Bronchial epithelial cell (primary cell): Measurements from ENCODE around the gene BCAR1. TPM values are rescaled to one million over a fixed set of nuclear protein-coding genes. Genes with fewer than 3 reads are reported as not detected.
"Not testable (repeated sequence)": the region's sequence is repeated elsewhere in the genome, so short reads cannot be mapped to it uniquely, and the experiment has no call there.

ENCODE experiments used
- DNase-seq: peaks from one replicate; pipeline ENCODE4 v3.0.0-alpha.2; 2010; ENCODE audit warnings: low read depth
- FAIRE-seq: peaks from 2 replicates; lab custom pipeline; 2011; peaks lifted over from hg19 to GRCh38; lab: Jason Lieb, UNC
- H3K27me3 ChIP-seq: 2 replicates; pipeline ENCODE4 v1.5.1; 2011; ENCODE audit warnings: low read length; ENCODE audit not compliant: control insufficient read depth, insufficient read depth
- H3K36me3 ChIP-seq: 2 replicates; pipeline ENCODE4 v1.5.1; 2011; ENCODE audit warnings: low read length; ENCODE audit not compliant: control insufficient read depth, insufficient read depth
- H3K4me3 ChIP-seq: 2 replicates; pipeline ENCODE4 v1.5.1; 2011; ENCODE audit warnings: mild to moderate bottlenecking, low read depth, low read length, control low read depth
- total RNA-seq: library from RNA; depleted of rRNA; stranded (reverse); fragments of >200 nt; gene quantifications from 2 replicates; pipeline ENCODE4 v1.2.1, GENCODE V29; 2014
- TF ChIP-seq, protein P1 (sequence below): IDR thresholded peaks from 2 replicates; pipeline ENCODE4 v1.5.1; 2011; ENCODE audit warnings: mild to moderate bottlenecking, moderate library complexity, low read length, control low read depth, inconsistent platforms; ENCODE audit not compliant: insufficient read depth, severe bottlenecking

Gene BCAR1
- total RNA-seq, 1 donor from 2014 or later = 44.2 TPM

DNA sequence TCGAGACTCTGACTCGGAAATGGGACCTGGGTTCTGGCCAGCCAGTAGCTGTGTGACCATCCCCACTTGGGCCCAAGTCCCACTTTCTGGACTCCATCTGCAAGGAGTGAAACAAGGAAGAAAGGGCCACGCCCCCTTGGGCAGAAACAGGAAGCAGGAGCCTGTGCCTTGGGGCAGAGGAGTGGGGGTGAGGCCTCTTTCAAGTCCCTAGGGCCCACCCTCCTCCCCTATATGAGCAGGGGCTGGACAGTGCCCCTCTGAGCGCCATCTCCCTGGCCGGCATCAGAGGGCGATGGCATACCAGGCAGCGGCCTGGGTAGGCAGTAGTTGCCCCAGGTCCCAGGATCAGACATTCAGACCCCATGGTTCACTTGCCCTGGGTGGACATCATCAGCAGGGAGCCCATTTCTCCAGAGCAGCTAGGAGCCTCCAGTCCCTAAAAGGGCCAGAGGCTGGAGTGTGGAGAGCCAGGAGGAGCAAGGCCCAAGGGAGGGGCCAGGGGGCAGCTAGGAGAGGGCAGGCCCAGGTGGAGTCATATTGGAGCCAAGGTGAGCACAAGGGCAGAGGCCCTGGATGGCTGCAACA is 7.1 kb downstream of the BCAR1 start:
- DNase-seq = no peak
- H3K4me3 ChIP-seq = no peak overlapping the region
- TF ChIP-seq, protein P1, sequence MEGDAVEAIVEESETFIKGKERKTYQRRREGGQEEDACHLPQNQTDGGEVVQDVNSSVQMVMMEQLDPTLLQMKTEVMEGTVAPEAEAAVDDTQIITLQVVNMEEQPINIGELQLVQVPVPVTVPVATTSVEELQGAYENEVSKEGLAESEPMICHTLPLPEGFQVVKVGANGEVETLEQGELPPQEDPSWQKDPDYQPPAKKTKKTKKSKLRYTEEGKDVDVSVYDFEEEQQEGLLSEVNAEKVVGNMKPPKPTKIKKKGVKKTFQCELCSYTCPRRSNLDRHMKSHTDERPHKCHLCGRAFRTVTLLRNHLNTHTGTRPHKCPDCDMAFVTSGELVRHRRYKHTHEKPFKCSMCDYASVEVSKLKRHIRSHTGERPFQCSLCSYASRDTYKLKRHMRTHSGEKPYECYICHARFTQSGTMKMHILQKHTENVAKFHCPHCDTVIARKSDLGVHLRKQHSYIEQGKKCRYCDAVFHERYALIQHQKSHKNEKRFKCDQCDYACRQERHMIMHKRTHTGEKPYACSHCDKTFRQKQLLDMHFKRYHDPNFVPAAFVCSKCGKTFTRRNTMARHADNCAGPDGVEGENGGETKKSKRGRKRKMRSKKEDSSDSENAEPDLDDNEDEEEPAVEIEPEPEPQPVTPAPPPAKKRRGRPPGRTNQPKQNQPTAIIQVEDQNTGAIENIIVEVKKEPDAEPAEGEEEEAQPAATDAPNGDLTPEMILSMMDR = no peak

DNA sequence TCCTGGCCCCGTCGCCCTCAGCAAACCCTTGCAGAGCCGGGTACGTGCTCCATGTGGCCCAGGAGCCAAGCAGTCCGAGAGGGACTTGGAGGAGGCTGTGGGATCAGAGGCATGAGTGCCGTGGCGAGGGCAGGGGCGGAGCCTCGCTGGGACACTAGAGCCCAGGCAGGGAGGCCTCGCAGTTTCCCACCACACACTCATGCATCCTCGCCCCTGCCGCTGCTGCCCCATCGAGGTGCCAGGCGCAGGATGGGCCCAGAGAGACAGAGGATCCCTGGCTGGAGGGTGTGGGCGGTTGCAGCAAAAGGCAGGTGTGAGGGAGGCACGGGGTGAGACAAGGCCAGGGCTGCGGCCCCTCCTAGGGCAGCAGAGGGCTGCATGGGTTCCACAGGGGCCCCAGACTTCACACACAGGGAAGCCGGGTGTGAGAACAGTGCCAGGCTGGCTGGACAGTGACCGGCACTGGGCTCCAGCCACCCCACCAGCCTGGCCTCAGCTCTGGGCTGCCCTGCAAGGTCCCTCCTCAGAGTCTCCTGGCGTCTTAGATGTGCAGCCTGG is 7.7 kb downstream of the BCAR1 start:
- Histone ChIP-seq H3K4me3 (no peak overlapping the region), H3K36me3 (peaks cover 32% of the 10 kb centered on the region), H3K27me3 (no peaks in the 10 kb centered on the region)
- no peak for DNase-seq
- TF ChIP-seq, protein P1 = no peak
- FAIRE-seq = no peak

More for the DNA sequence above, 7.1 kb downstream of the BCAR1 start:
- Histone ChIP-seq H3K27me3 (no peaks in the 10 kb centered on the region), H3K36me3 (peaks cover 33% of the 10 kb centered on the region)
- FAIRE-seq = no peak

DNA sequence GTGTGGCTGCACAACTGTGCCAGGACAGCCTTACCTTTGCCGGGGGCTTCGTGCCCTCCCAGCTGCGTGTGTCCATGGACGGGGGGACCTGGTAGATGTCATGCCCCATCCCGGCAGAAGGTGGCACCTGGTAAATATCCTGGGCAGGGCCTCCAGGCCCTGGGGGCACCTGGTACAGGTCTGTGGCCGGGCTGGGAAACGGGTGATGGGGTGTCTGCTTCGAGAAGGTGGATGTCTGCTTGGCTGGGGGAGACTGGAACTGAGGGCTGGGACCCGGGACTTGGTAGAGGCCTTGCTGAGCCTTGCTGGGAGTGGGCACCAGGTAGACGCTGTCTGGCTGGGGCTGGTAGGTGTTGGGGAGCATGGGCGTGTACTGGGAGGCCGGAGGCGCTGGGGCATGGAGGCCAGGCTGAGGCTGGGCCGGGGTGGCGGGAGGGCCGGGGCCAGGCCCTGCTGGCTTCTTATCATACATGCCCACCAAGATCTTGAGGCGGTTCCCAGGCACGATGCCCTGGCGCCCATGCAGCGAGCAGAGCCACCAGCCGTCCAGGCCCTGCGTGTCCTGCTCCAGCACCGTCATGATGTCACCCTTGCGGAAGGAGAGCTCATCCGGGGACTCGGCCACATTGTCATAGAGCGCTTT is 8.9 kb downstream of the BCAR1 start:
- FAIRE-seq, H3K27me3 ChIP-seq, DNase-seq, H3K4me3 ChIP-seq: not testable (repeated sequence)
- H3K36me3 ChIP-seq = peaks cover 31% of the 10 kb centered on the region

DNA sequence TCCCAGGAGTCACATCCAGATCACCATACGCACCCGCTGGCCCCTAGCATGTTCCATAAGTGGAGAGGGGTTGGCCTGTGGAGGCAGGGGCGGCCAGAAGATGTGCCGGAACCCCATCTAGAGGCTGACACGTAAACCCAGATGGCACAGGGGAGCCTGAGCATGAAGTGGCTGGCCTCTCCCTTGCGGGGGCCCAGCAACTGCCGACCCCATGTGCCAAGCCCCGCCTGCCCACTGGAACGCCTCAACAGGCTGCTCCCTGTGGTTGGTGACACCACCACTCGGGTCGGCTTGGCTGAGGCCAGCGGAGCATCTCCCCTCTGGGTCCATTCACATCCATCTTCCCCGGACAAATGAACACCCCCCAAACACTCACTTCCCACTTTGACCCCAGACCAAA is 9.5 kb downstream of the BCAR1 start:
- FAIRE-seq (no peak), DNase-seq (no peak)
- Histone ChIP-seq H3K36me3 (peaks cover 32% of the 10 kb centered on the region), H3K27me3 (no peaks in the 10 kb centered on the region), H3K4me3 (no peak overlapping the region)
- TF ChIP-seq, protein P1 = no peak

DNA sequence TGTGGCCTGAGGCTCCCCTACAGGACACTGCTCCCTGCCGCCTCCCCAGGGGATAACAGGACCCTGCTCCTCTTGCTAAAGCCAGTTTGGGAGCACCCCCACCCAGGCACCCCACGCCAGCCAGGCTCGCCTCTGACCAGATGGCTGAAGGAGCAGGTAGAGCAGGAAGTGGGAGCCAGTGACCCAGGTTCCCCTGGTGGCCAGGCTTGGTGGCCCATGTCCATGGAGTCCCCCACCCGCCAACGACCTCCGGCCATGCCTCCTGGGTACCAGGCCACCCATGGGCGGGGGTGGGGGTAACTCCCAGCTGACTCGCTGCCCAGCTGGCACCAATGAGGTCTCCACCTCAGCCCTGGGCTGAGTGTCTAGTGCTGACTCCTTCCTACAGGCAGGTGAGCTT is 10.0 kb downstream of the BCAR1 start:
- TF ChIP-seq, protein P1 = no peak
- DNase-seq = no peak
- Histone ChIP-seq H3K4me3 (no peak overlapping the region), H3K36me3 (peaks cover 32% of the 10 kb centered on the region), H3K27me3 (no peaks in the 10 kb centered on the region)
- FAIRE-seq = no peak

DNA sequence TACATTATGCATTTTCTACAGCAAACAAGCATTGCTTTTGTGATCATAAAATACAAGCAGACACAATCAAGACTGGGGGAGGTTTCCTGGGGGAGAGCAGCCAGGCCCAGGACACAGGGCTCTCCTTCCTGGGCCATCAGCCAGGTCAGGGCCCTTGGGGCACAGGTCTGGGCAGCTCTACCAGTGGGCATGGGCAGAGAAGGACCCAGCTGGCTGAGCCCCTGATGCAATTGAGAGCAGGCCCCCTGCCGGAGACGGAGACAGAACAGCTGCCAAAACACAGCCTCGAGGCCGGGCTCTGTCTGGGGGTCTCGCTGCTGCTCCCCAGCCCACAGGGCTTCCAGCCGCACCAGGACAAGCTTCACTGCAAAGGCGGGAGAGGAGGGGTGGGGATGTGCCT is 10.8 kb downstream of the BCAR1 start:
- not testable (repeated sequence) for FAIRE-seq, H3K4me3 ChIP-seq
- H3K36me3 ChIP-seq = peaks cover 32% of the 10 kb centered on the region

More for the DNA sequence above, 10.8 kb downstream of the BCAR1 start:
- not testable (repeated sequence) for DNase-seq, H3K27me3 ChIP-seq
